GM19463 (cell line): Measurements from ENCODE around the gene TENM4.

Experiments
- ATAC-seq: cut with Tn5 transposase; IDR thresholded peaks from one replicate; pipeline ENCODE4 v1.9.1; 2021; ENCODE audit warnings: mild to moderate bottlenecking, moderate library complexity; ENCODE audit not compliant: unreplicated experiment

Gene TENM4

DNA sequence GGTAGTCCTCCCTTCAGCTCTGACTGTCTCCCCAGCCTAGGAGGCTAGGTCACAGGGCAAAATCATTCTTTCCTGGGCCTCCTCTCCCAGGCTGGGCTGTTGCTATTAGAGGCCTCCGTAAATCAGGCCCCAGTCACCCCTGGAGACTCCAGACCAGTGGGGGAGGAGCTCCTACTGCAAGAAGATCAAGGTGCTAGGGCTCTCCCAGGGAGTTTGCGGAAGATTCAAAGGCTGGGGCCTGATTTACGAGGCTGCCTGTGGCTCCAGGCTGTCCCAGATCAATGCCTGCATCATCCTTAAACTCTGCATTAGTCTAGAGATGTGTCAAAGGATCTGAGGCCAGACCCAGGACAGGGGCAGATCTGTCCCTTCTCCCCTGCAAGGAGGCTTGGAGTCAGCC, 346.2 kb downstream of the TENM4 start:
- ATAC-seq: no peak

GRCh38 chr11:79092791-79093353, 348.0 kb downstream of the TENM4 start:
- ATAC-seq: no peak

- no peak for ATAC-seq
These were observed 350.6 kb downstream of the TENM4 start for GRCh38 chr11:79090191-79090705.

- ATAC-seq: no peak
These were observed 351.2 kb downstream of the TENM4 start for GRCh38 chr11:79089601-79090000.

- no peak for ATAC-seq
These were observed 351.9 kb downstream of the TENM4 start for GRCh38 chr11:79088967-79089366.

DNA sequence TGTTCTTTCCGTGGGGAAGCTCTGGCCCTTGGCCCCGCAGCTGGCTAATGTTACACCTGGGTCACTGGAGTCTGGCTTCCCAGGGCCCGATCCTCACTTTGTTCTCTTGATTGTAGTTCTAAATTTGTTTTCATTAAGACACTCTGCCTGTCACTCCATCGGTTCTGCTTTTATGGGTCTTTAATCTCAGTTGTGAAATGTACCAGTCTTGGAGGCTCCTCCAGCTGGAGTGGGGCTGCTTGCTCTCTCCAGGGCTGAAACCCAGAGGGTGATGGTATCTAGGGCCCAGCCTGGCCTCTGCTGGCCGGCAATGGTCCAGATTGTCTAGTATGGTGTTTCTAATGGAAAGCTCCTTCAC, 352.9 kb downstream of the TENM4 start:
- ATAC-seq: no peak

DNA sequence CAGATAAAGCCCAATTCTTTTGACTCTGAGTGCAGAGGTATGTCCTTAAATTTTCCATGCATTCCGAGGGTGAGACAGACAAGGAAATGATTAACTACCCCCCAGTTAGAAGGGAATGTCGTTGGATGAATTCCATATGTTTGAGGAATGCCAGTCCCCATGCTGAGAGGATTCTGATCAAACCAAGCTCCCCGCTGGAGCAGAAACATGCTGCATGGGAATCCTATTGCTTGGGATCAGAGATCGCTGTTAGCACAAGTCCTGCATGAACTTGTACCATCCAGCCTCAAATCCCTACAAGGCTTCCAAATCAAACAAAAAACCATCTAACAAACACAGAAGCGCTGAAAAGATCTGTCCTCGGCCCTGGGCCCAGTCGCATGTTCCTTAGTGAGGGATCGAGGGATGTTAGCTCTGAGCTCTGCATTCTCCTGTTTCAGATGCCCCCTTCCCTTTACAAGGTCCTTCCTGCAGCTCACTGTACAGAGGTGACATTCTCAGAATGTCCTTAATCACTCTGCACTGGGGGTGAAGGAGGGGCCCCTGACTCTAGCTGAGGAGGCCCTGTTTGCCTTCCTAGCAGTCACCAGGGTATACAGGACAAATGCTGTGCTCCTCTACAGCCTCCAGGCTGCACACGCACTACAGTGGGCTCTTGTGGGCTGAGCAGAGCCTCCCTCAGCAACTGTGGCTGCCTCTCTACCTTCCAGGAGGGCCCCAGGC, 353.4 kb downstream of the TENM4 start:
- ATAC-seq: no peak

GRCh38 chr11:79086056-79086455, 354.8 kb downstream of the TENM4 start:
- no peak for ATAC-seq

- no peak for ATAC-seq
These were observed 356.4 kb downstream of the TENM4 start for GRCh38 chr11:79084382-79084781.

DNA sequence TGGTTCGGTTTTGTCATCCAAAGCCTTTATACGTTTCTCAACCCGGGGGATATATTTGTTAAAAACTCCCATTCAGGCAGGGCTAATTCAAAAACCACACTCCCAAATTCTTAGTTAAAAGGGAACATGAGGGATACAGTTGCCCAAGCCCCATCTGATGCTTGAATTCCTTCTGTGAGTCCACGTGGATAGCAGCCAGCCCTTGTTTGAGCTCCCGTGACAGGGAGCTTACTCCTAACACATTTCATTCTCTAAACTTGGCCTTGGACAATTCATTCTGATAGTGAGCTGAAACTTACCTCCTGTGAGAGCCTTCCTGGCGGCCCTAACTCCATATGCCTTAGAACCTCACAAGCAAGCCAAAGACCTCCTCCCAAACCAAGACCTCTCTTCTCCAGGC, 357.5 kb downstream of the TENM4 start:
- no peak for ATAC-seq

DNA sequence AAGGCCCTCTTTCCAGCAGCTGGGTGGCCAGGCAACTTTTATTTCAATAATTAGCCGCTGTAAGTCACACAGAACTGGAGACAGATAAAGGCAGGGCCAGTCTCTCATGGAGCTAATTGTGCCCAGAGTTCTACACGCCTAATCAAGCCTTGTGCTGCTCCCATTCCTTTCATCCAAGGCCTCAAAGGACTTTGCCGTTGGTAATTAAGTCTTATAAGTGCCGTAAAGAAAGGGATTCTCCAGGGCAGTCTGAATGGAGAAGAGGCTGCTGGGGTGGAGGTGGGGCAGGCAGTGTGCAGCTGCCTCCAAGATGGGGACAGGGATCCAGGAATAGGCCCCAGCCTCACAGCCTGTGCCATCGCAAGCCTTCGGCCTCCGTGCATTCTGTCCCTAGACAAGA, 357.9 kb downstream of the TENM4 start:
- ATAC-seq: no peak

DNA sequence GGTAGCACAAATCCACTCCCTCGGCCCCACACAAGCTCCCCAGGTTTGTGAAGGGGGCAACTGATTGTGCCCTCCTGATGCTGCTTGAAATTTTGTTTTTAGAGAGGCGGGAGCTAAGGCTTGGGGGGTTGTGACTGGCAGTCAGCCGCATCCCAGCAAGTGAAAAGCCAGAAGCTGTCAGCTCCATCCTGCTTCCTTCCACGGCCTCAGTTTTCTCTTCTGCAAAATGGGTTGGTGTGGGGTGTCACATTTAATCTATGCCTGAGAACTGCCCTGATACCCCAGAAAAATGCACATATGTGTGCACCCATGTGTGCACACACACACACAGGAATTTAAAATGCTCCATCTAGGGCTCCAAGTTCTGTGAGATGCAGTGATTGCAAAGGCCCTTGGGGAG, 358.6 kb downstream of the TENM4 start:
- ATAC-seq: no peak

DNA sequence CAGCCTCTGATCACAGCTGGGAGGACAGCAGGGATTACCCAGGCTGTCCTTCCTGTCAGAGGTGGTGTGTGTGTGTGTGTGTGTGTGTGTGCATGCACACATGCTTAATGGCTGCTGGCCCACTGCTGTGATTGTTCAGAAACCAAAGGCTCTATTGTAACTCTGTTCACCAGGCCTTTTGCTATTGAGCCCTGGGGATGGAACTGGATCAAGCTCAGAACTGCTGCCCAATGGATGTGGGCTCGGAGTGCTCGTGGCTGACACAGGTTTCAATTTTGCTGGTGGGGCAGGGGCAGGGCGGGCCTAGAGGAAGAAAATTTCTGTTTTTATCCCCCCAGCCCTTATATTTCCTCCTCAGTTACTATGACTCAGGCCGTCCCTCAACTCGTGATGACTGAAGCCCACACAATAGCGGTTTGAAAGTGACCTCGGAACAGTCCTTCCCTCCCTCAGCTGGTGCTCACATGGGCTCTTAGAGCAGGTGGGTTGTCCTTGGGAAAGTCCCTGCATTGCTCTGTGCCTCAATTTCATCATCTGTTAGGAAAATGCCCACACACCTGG, 359.3 kb downstream of the TENM4 start:
- no peak for ATAC-seq

DNA sequence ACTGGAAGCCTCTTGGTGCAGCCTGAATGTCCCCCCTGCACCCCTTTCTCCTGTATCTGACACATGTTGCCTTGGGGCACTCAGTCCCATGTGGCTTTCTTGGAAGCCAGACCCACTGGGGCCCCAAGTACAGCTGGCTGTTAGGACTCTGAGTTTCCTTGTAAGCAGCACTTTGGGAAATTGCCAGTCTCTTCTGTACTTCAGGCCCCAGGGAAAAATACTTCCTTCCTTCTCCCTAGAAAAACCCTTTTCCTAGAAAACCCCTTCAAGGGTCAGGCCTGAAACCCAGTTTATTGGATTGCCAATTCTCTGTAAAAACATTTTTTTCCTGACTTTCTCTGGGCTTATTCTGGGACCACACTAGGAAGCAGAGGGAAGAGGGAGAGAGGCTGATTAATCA, 360.3 kb downstream of the TENM4 start:
- ATAC-seq: no peak

DNA sequence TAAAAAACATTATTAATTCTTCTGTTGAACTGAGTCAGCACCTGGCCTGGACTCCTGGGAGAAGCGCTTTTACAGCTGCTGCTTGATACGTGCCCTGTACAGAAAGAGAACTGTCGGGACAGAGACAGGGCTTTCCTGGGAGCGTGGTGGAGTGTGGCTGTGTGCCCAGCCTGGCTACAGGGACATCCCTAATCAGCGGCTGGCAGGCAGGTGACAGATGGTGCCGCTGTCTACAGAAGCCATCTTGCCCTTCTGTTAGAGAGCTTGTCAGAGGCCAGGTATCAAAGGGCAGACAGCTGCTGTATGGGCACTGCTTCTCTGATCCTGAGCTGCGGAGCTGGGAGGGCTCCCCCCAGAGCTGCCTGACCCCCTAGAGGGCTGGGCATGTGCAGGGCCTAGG, 361.8 kb downstream of the TENM4 start:
- no peak for ATAC-seq

DNA sequence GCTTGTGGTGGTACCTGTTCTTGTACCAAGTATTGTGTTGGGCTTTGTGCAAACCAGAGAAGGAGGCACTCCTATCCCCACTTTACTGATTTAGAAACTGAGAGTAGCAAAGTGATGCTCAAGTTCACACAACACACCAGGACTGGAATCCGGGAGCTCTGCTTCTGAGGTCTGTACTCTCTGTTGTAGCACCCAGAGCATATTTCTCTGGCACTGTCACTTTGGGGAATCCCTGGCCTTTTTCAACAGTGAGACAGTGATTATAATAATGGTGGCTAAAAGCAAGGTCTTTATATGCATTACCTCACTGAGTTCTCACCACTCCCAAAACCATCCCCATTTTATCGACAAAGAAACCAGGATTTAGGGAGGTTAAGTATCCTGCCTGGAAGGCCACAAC, 362.4 kb downstream of the TENM4 start:
- peak; percentile 47 for ATAC-seq

DNA sequence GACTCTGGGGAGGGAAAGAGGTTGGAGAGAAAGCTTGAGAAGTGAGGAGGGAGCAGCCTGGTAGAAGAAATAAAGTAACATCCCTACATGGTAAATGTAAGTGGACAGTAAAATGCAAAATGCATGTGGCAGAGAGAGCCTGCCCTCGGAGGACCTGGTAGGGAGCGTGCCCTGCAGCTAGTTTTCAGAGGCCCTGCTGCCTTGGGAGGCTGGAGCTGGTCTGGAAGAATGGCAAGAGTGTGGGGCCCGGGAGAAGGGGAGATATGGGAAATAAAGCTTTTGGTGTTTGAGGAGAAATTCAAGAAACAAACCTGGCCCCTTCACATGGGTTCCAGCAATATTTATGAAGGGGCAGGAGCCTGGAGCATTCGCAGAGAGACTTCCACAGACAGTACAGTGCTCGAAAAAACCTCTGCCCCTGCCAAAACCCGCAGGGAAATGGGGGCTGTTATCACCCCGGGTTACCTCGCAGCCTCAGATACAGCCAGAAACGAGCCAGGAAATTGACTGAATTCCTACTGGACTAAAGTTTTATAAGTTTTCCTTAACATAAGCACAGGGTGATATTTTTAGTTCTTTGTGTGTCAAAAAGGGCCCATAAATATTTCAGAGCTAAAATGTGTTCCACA, 363.0 kb downstream of the TENM4 start:
- no peak for ATAC-seq

DNA sequence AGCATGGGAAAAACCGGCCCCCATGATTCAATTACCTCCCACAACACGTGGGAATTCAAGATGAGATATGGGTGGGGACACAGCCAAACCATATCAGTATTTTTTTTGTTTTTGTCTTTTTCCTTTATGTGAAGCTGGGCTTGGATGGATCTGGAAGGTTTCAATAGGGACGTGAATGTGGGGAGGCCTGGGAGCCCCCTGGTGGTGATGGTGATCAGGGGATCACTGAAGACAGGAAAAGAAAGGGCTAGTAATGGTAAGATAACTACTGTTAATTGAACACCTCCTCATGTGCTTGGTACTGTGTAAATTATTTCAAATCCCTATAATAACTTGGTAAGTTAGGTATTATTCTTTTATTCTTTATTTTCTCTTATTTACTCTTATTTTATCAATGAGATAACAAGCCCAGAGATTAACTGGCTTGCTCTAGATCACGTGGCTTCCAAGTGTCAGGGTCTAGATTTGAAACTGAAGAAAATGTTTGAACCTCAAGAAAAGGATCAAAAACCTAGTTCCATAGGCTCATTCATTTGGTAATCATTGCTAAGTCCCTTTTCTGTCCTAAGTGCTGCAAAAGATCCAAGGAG, 364.2 kb downstream of the TENM4 start:
- no peak for ATAC-seq

- ATAC-seq: no peak
These were observed 366.3 kb downstream of the TENM4 start for GRCh38 chr11:79074547-79074946.

DNA sequence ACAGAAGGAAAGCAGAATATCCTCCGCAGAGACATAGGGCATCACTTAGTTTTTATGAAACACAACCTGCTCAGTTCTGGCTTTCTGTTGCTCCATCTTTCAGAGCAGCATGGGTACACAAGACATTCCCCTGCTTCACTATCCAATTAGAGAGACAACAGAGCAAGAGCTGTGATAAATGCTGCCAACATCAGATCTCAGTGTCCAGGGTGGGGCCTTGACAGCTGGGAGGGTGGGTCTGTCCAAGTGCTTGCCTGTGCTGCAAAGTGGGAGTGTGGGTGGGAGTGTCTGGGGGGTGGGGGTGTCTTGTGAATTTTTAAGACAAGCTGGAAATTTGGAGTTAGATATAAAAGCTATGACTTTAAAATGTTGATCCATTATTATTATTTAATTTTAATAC, 369.6 kb downstream of the TENM4 start:
- no peak for ATAC-seq

DNA sequence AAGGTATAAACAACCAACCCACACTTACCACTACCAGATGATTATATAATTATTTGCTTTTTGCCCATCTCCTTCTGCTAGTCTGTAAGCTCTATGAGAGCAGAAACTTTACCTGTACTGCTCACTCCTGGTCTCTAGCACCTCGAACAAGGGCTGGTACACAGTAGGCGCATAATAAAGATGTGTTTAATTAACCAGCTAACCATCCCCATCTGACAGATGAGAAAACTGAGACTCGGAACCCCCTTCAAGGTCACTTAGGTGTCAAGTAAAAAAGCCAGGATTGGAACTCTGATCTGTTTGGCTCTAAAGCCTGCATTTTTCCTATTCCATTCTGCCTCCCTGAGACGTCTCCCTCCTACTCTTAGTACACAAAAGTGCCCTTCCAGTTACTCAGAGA, 370.3 kb downstream of the TENM4 start:
- ATAC-seq: no peak

- no peak for ATAC-seq
These were observed 371.3 kb downstream of the TENM4 start for GRCh38 chr11:79069504-79069903.
